NCI-H2227 (cell line): ENCODE results near the gene PITX3.
"Not testable (repeated sequence)": the region's sequence is repeated elsewhere in the genome, so short reads cannot be mapped to it uniquely, and the experiment has no call there.

Experiments
- DNase-seq: peaks from one replicate; lab custom pipeline; 2025; ENCODE audit not compliant: unreplicated experiment; lab: John Stamatoyannopoulos, UW

Gene PITX3

GRCh38 chr10:102229810-102230263 lies 11.5 kb downstream of the PITX3 start:
- DNase-seq, result peak; percentile 84

- DNase-seq, result no peak
Measured at GRCh38 chr10:102227050-102227449, 14.3 kb downstream of the PITX3 start.

- no peak for DNase-seq
Measured at GRCh38 chr10:102226542-102226870, 14.8 kb downstream of the PITX3 start.

GRCh38 chr10:102225646-102226541 lies 15.4 kb downstream of the PITX3 start, which contains the start of gene ELOVL3:
ELOVL3 (plus strand) TSS chr10:102226299; CDS start chr10:102226549, 250 bp downstream.
- peak; percentile 94 for DNase-seq

- DNase-seq, result no peak
Measured at GRCh38 chr10:102222797-102223196, 18.5 kb downstream of the PITX3 start.

- no peak for DNase-seq
Measured at GRCh38 chr10:102220612-102221011, 20.7 kb downstream of the PITX3 start.

DNA sequence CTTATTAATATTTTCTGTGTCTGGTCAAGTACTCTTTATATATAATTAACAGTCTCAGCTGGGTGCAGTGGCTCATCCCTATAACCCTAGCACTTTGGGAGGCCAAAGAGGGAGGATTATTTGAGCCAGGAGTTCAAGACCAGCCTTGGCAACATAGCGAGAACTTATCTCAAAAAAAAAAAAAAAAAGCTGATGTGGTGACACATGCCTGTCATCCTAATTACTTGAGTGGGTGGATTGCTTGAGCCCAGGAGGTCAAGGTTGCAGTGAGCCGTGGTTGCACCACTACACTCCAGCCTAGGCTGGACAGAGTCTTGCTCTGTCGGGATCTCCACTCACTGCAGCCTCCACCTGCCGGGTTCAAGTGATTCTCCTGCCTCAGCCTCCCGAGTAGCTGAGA lies 21.9 kb downstream of the PITX3 start:
- no peak for DNase-seq

DNA sequence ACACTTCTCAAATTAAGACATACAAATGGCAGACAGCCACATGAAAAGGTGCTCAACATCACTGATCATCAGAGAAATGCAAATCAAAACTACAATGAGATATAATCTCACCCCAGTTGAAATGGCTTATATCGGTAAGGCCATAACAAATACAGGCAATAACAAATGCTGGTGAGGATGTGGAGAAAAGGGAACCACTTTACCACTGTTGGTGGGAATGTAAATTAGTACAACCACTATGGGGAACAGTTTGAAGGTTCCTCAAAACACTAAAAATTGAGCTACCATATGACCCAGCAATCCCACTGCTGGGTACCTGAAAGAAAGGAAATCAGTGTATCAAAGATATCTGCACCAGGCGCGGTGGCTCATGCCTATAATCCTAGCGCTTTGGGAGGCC lies 27.7 kb downstream of the PITX3 start:
- DNase-seq, result not testable (repeated sequence)

GRCh38 chr10:102211615-102212299 lies 29.6 kb downstream of the PITX3 start:
- DNase-seq, result no peak

GRCh38 chr10:102208311-102209035 lies 32.8 kb downstream of the PITX3 start:
- no peak for DNase-seq

DNA sequence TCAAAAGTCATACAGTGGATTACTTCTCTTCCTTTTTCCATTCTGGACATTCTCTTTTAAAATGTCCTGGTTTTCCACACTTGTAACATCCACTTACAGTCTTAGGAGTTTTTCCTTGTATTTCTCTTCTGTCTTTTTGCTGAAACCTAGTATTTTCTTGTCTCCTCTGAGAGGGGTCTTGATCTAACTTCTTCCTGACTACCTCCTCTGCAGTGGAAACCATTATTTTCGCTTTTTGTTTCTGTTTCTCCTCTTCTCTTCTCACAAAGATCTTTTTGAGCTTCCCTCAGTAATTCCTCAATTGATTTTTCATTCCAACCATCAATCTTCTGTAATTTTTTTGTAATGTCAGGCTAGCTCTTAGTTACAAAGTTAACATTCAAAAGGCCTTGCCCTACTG lies 38.9 kb downstream of the PITX3 start:
- no peak for DNase-seq

DNA sequence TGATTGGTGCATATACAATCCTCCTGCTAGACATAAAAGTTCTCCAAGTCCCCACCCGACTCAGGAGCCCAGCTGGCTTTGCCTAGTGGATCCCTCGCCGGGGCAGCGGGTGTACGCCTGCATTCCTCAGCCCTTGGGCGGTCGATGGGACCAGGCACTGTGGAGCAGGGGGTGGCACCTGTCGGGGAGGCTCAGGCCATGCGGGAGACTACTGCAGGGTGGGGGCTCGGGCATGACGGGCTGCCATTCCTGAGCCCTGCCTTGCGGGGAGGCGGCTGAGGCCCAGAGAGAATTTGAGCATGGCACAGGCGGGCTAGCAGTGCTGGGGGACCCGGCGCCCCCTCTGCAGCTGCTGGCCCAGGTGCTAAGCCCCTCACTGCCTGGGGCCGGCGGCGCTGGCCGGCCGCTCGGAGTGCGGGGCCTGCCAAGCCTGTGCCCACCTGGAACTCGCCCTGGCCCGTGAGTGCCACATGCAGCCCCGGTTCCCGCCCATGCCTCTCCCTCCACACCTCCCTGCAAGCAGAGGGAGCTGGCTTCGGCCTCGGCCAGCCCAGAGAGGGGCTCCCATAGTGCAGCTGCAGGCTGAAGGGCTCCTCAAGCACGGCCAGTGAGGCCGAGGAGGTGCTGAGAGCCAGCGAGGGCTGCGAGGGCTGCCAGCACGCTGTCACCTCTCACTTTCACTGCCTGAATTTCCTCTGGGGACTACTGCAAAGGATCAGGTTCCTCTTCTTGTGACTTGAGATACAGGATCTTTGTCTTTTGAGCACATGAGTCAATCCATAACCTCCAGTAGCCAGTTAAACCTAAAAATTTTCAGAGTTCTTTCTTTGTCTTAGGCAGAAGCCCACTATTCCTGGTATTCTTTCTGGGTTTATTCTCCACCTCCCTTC lies 40.3 kb downstream of the PITX3 start:
- DNase-seq, result no peak

DNA sequence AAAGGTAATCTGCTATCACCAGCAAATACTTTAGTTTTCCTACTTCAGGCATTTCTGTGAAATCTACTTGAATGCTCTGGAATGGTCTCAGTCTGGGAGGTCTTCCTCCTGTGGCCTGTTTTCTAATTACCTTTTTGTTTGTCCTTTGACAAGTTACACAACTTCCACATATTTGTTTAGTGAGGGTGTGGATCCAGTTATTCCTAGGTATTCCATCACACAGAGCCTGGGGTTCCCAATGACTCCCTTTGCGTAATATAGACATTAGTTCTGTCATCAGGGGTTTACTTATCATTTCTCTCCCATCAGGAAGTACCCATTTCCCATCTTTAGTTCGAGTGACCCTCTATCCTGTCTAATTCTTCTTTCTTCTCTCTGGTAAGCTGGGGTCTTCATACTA lies 43.3 kb downstream of the PITX3 start:
- DNase-seq, result no peak

GRCh38 chr10:102196893-102197292 lies 44.4 kb downstream of the PITX3 start:
- DNase-seq, result no peak

- no peak for DNase-seq
Measured at GRCh38 chr10:102195296-102195870, 45.9 kb downstream of the PITX3 start.

DNA sequence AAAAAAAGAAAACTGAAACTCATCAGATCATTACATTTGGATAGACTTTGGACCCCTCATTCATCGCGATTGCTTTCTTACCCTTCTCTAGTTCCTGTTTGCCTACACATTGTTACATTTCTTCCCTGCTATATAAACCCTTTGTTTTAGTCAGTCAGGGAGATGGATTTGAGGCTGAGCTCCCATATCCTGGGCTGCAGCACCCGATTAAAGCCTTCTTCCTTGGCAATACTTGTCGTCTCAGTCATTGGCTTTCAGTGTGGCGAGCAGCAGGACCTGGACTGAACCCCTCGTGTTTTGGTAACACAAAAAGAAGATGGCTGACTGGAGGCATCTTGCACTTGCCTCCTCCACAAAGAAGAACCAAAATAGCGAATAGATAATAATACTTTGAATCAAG lies 49.4 kb downstream of the PITX3 start:
- DNase-seq, result no peak

DNA sequence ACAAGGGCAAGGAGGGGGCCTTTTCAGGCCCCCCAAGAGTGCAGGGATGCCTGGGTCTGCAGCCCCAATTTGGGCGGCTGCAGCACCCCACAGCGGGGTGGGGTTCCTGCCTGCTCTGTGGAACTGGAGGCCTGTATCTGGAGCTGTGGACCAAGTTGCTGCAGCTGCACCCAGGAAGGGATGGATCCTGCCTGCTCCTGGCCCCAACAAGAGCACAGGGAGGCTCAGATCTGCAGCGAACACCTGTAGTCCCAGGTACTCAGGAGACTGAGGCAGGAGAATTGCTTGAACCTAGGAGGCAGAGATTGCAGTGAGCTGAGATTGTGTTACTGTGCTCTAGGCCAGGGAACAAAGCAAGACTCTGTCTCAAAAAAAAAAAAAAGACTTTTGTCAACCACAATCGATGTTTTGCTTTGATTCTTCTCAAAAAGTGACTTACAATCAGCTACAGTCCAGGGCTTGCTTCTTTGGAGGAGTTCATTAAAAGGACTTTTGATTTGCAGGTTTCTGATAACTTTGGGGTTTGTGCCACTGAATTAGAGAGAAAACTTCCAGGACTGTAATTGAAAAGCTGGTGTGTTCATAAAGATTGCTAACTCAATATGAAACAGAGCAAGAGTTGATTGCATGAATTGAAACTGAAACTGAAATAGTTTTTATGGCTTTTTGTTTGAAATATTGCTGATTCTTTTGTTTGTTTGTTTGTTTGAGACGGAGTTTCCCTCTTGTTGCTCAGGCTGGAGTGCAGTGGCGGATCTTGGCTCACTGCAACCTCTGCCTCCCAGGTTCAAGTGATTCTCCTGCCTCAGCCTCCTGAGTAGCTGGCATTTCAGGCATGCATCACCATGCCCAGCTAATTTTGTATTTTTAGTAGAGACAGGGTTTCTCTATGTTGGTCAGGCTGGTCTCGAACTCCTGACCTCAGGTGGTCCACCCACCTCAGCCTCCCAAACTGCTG lies 52.1 kb downstream of the PITX3 start:
- DNase-seq, result not testable (repeated sequence)

GRCh38 chr10:102188298-102188940 lies 52.9 kb downstream of the PITX3 start:
- no peak for DNase-seq
